ENCODE measurements around the gene IL5.

DNA sequence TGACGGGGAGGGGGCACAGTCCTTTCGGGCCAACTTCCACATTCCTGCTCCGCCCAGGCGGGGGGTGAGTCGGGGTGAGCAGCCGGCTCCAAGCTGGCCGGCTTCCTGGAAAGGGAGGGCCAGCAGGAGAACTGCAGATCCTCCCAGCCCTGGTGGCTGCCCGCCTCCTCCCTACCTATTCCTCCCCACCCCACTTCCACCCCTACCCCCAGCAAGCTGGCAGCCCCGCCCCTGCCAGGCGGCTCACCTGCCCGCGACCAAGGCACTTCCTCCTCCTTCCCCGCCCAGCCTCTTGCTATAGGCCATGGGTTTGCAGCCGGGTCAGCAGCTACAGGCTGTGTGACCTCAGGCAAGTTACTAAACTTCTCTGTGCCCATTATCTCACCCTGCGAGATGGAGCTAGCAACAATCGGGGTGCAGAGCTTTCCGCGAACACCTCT lies 47.1 kb downstream of the IL5 start:
- TF ChIP-seq, protein P1, sequence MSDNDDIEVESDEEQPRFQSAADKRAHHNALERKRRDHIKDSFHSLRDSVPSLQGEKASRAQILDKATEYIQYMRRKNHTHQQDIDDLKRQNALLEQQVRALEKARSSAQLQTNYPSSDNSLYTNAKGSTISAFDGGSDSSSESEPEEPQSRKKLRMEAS (IDR thresholded peaks at IDR 0.05; ENCODE audit: insufficient read depth, insufficient read length) = no peak
- TF ChIP-seq POLR2A (IDR thresholded peaks at IDR 0.05; ENCODE audit: low read depth, low read length) (no peak), MYC (IDR thresholded peaks at IDR 0.05; ENCODE audit: low read depth, low read length) (no peak), EZH2 (IDR thresholded peaks at IDR 0.05; ENCODE audit: borderline replicate concordance, low read depth, low read length, severe bottlenecking) (no peak), POLR2AphosphoS5 (IDR thresholded peaks at IDR 0.05; ENCODE audit: insufficient read depth, low read depth, low read length) (no peak), JUN (IDR thresholded peaks at IDR 0.05; ENCODE audit: borderline replicate concordance, insufficient read depth, insufficient read length, low read depth) (no peak), GATA2 (IDR thresholded peaks at IDR 0.05; ENCODE audit: insufficient read depth, insufficient read length, low read depth, low read length) (no peak), FOS (IDR thresholded peaks at IDR 0.05; ENCODE audit: borderline replicate concordance, insufficient read depth, low read length) (no peak)
- TF ChIP-seq, protein P2, sequence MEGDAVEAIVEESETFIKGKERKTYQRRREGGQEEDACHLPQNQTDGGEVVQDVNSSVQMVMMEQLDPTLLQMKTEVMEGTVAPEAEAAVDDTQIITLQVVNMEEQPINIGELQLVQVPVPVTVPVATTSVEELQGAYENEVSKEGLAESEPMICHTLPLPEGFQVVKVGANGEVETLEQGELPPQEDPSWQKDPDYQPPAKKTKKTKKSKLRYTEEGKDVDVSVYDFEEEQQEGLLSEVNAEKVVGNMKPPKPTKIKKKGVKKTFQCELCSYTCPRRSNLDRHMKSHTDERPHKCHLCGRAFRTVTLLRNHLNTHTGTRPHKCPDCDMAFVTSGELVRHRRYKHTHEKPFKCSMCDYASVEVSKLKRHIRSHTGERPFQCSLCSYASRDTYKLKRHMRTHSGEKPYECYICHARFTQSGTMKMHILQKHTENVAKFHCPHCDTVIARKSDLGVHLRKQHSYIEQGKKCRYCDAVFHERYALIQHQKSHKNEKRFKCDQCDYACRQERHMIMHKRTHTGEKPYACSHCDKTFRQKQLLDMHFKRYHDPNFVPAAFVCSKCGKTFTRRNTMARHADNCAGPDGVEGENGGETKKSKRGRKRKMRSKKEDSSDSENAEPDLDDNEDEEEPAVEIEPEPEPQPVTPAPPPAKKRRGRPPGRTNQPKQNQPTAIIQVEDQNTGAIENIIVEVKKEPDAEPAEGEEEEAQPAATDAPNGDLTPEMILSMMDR (IDR thresholded peaks at IDR 0.05; ENCODE audit: extremely low read depth in 1 of 2, insufficient read depth in 1 of 2, low read depth in 1 of 2, low read length in 2 of 2) = no peak

Data from endothelial cell of umbilical vein (primary cell).